LNCAP (cell line): ENCODE results near the gene ZBTB20.
A peak's percentile ranks its signal among the peaks of the same experiment; 100 is the strongest.

Experiments used
- CTCF ChIP-seq: fragments of 450-650 bp; IDR thresholded peaks from 2 replicates; pipeline ENCODE4 v1.5.1; 2017; ENCODE audit warnings: mild to moderate bottlenecking

ZBTB20 gene

GRCh38 chr3:114550165-114550564, 596.9 kb downstream of the ZBTB20 start:
- TF ChIP-seq CTCF, result no peak

DNA sequence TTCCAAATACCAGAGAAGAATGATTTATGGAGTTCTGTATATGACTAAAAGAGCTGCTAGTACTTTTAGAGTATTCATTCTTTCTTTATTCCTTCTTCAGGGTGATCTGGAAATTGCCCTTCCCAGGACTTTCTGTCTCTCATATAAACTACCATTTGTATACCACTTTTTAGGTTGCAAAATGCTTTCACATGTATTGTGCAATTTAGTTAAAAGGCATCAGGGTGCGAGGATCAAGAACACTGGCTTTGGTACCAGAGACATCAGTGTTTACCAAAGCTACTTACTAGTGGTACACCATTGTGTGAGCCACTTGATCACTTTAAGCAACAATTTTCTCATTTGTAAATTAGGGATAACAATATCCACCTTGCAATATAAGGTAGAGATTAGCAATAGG, 601.9 kb downstream of the ZBTB20 start:
- TF ChIP-seq CTCF, result no peak

GRCh38 chr3:114542359-114542758, 604.7 kb downstream of the ZBTB20 start:
- no peak for TF ChIP-seq CTCF

DNA sequence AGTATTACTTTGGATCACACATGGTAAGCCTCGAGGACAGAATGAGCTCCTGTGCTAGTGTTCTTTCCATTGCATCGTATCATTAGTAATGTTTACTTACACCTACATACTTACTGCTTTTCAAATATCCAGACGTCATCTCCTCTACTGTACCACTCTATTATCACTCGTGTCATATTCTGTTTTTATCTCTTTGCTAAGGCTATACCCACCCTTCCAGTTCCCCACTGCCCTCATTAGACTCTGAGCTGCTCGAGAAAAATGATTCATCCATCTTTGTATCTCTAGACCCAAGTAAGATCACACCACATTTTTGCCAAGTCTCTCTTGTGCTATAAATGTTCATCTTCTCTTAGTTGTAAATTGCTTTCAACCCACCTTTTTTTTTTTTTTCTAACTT, 607.6 kb downstream of the ZBTB20 start:
- no peak for TF ChIP-seq CTCF

GRCh38 chr3:114538211-114538610, 608.9 kb downstream of the ZBTB20 start:
- no peak for TF ChIP-seq CTCF

- no peak for TF ChIP-seq CTCF
Observed at GRCh38 chr3:114528517-114528916, 618.6 kb downstream of the ZBTB20 start.

DNA sequence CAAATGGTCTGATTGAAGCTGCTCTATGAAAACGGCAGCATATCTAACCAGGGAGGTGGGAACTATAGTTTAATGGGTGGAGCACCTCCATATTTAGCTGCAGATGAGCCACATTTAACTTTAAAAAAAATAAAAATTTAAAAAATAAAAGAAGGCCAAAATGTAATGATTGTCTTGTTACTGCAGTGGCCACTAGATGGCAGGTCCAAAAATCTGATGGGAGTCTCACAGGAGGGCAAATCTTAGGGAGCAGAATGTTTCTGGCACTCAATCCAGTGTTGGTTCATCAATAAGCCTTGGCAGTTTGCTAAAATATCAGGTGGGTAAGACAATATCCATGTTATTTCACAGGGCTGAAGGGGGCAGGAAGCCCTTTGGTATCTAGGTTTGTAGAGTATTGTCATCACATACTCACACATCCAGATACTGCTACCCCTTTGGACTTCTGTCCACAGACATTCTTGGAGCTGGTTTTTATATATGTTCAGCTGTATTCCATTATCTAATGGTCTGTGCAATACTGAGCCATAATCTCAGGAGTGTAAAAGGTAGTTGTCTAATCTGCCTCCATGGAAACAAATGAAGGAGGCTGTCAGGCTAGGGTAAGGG, 619.9 kb downstream of the ZBTB20 start:
- peak; percentile 58 for TF ChIP-seq CTCF

DNA sequence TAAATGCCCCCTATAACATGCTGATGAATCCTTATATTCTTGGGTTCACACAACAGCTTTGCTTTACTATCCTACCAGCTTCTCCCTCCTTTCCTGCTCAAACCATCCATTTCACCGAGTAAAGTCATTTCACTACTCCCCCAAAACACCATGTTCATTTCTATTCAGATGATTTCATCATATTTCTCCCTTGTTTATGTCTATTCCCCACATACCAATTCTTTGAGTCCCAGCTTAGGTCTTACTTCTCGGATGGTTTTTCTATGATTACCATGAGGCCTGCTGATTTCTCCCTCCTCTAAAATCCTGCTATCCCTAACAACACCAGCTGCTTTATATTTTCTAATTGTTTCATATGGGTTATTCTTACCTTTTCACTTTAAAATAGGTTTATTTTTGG, 621.8 kb downstream of the ZBTB20 start:
- no peak for TF ChIP-seq CTCF
